Panc1 (cell line): ENCODE results near the gene KRT10. TPM values are rescaled to one million over a fixed set of nuclear protein-coding genes. Genes with fewer than 3 reads are reported as not detected.

Experiments used
- ATAC-seq: fragments of 200-7000 bp; cut with Tn5 transposase; 2 replicates; pipeline ENCODE4 v1.9.1; 2020; ENCODE audit warnings: mild to moderate bottlenecking, moderate library complexity
- BruUV-seq: library from RNA; stranded (reverse); fragments of 400-500 nt; replicated peaks from 2 replicates; lab custom pipeline; 2021; lab: Mats Ljungman, UMichigan
- CTCF ChIA-PET: fragments of 300-600 bp; sonication (Branson Sonifier 250); formaldehyde crosslinking; loops from one replicate; lab custom pipeline; 2022; ENCODE audit warnings: antibody characterized with exemption; lab: Charles Lee
- POLR2A ChIA-PET: fragments of 300-600 bp; sonication (Branson Sonifier 250); formaldehyde crosslinking; loops from one replicate; lab custom pipeline; 2022; ENCODE audit warnings: antibody characterized with exemption; lab: Charles Lee
- DNase-seq: peaks from one replicate; pipeline ENCODE4 v3.0.0-alpha.2; 2010; ENCODE audit warnings: low read depth, low spot score
- H3K27ac ChIP-seq: 2 replicates; pipeline ENCODE4 v1.5.1; 2011; ENCODE audit warnings: mild to moderate bottlenecking, low read length, inconsistent platforms
- H3K27me3 ChIP-seq: fragments of 200-500 bp; sonication (Bioruptor generic); 2 replicates; pipeline ENCODE4 v1.6.0; 2014; ENCODE audit warnings: low read length, inconsistent platforms; ENCODE audit not compliant: control insufficient read depth, insufficient read depth
- H3K36me3 ChIP-seq: fragments of 200-500 bp; sonication (Bioruptor generic); 2 replicates; pipeline ENCODE4 v1.5.1; 2014; ENCODE audit warnings: inconsistent platforms, mild to moderate bottlenecking, low read length, moderate library complexity; ENCODE audit not compliant: control insufficient read depth, insufficient read depth
- H3K4me1 ChIP-seq: 2 replicates; pipeline ENCODE4 v1.5.1; 2011; ENCODE audit warnings: inconsistent platforms, mild to moderate bottlenecking, low read length, moderate library complexity; ENCODE audit not compliant: control insufficient read depth, insufficient read depth
- H3K4me3 ChIP-seq, 2 experiments: 2 replicates each; pipeline ENCODE4 v1.5.1; 2011 to 2012; ENCODE audit warnings: low read depth in 2 of 2, low read length in 2 of 2, mild to moderate bottlenecking in 2 of 2, inconsistent platforms in 1 of 2, moderate library complexity in 1 of 2
- H3K9me3 ChIP-seq: fragments of 200-500 bp; sonication (Bioruptor generic); 2 replicates; pipeline ENCODE4 v1.5.1; 2014; ENCODE audit warnings: low read depth, mild to moderate bottlenecking, inconsistent platforms, low read length, moderate library complexity; ENCODE audit not compliant: control insufficient read depth, insufficient read depth
- POLR2AphosphoS5 ChIP-seq: IDR thresholded peaks from 2 replicates; pipeline ENCODE4 v1.6.1; 2012; ENCODE audit warnings: mild to moderate bottlenecking, low read depth, low read length, moderate library complexity
- REST ChIP-seq, 2 experiments: IDR thresholded peaks; 2 replicates each; pipeline ENCODE4 v1.6.1; 2011 to 2012; ENCODE audit warnings: low read depth in 2 of 2, control low read depth in 1 of 2, low read length in 1 of 2, mild to moderate bottlenecking in 1 of 2, moderate library complexity in 1 of 2; ENCODE audit not compliant: insufficient read depth in 1 of 2
- SIN3A ChIP-seq: IDR thresholded peaks from 2 replicates; pipeline ENCODE4 v1.6.1; 2012; ENCODE audit warnings: low read depth, mild to moderate bottlenecking, low read length, moderate library complexity, borderline replicate concordance; ENCODE audit not compliant: insufficient read depth
- TCF7L2 ChIP-seq: IDR thresholded peaks from 2 replicates; pipeline ENCODE4 v1.6.1; 2011; ENCODE audit warnings: mild to moderate bottlenecking, low read depth, low read length, inconsistent platforms
- in situ Hi-C: cut with HindIII; loops from 2 replicates; pipeline ENCODE4 v1.10.0; 2016; ENCODE audit warnings: low sequenced_read_pairs, low pct_unique_long_range_greater_than_20kb
- intact Hi-C: fragments of 100-400 bp; cut with micrococcal nuclease; formaldehyde crosslinking; loops from one replicate; pipeline ENCODE4 v1.10.0; 2022; ENCODE audit not compliant: unreplicated experiment
- total RNA-seq: library from RNA; stranded (reverse); gene quantifications from one replicate; pipeline ENCODE4 v1.2.1, GENCODE V29; 2021; ENCODE audit not compliant: unreplicated experiment
- TF ChIP-seq, protein P1 (sequence below): fragments of 450-650 bp; IDR thresholded peaks from 2 replicates; pipeline ENCODE4 v1.5.1; 2017; ENCODE audit warnings: mild to moderate bottlenecking

The KRT10 gene
- total RNA-seq, 1 experiment from 2014 or later: 70.8 TPM

DNA sequence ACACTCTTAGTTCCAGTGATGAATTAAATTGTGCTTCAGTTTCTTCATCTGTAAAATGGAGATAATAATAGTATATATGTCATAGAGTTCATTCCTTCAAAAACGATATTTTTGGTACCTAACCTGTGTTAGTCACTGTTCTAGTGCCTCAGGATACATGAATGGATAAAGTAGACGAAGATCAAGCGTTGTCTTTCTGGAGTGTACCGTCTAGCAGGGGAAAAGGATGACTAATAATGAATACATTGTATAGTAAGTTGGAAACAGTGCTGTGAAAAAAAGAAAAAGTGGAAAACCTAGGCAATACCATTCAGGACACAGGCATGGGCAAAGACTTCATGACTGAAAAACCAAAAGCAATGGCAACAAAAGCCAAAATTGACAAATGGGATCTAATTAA is 8.6 kb downstream of the KRT10 start:
- ATAC-seq: no peak
- ChIA-PET CTCF (no interaction called here), POLR2A (interaction anchor here (0.6 kb wide), 1 partner anchor 212 kb away, joined by 3 read pairs; no protein-coding TSS in a partner anchor)
- Histone ChIP-seq H3K4me1 (no peaks in the 10 kb centered on the region; the same call in 1 of the 2 replicates), H3K27ac (no peak overlapping the region), H3K27me3 (peaks cover 3% of the 10 kb centered on the region; the same call in 1 of the 2 replicates), H3K4me3 (no peak overlapping the region), H3K36me3 (peaks cover 8% of the 10 kb centered on the region; the same call in 1 of the 2 replicates), H3K9me3 (no peaks in the 10 kb centered on the region)
- no peak for DNase-seq
- intact Hi-C loops (no loop called here), in situ Hi-C loops (no loop called here)
- no TSS peak for BruUV-seq
- TF ChIP-seq REST (IDR thresholded peaks at IDR 0.05; ENCODE audit: insufficient read depth in 1 of 2, low read depth in 2 of 2, low read length in 1 of 2) (no peak), POLR2AphosphoS5 (no peak), TCF7L2 (no peak), SIN3A (no peak)
- TF ChIP-seq, protein P1, sequence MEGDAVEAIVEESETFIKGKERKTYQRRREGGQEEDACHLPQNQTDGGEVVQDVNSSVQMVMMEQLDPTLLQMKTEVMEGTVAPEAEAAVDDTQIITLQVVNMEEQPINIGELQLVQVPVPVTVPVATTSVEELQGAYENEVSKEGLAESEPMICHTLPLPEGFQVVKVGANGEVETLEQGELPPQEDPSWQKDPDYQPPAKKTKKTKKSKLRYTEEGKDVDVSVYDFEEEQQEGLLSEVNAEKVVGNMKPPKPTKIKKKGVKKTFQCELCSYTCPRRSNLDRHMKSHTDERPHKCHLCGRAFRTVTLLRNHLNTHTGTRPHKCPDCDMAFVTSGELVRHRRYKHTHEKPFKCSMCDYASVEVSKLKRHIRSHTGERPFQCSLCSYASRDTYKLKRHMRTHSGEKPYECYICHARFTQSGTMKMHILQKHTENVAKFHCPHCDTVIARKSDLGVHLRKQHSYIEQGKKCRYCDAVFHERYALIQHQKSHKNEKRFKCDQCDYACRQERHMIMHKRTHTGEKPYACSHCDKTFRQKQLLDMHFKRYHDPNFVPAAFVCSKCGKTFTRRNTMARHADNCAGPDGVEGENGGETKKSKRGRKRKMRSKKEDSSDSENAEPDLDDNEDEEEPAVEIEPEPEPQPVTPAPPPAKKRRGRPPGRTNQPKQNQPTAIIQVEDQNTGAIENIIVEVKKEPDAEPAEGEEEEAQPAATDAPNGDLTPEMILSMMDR: no peak

GRCh38 chr17:40812639-40813038 is 9.8 kb downstream of the KRT10 start:
- intact Hi-C loops: no loop called here
- no TSS peak for BruUV-seq
- ATAC-seq (no peak), DNase-seq (no peak)
- in situ Hi-C loops: no loop called here
- TF ChIP-seq POLR2AphosphoS5 (no peak), REST (IDR thresholded peaks at IDR 0.05; ENCODE audit: insufficient read depth in 1 of 2, low read depth in 2 of 2, low read length in 1 of 2) (no peak), SIN3A (no peak), TCF7L2 (no peak)
- TF ChIP-seq, protein P1: no peak
- Histone ChIP-seq H3K4me1 (no peaks in the 10 kb centered on the region), H3K36me3 (no peaks in the 10 kb centered on the region), H3K27ac (no peak overlapping the region), H3K27me3 (peaks cover 3% of the 10 kb centered on the region; the same call in 1 of the 2 replicates), H3K9me3 (no peaks in the 10 kb centered on the region), H3K4me3 (no peak overlapping the region)
- CTCF ChIA-PET: no interaction called here
- POLR2A ChIA-PET: no interaction called here
